DMS 273 (cell line): ENCODE results near the gene GRM4.
"Not testable (repeated sequence)": the region's sequence is repeated elsewhere in the genome, so short reads cannot be mapped to it uniquely, and the experiment has no call there.

ENCODE experiments used
- DNase-seq: peaks from one replicate; lab custom pipeline; 2025; ENCODE audit not compliant: unreplicated experiment; lab: John Stamatoyannopoulos, UW

The GRM4 gene

GRCh38 chr6:34047913-34048867 lies 97.7 kb downstream of the GRM4 start:
- DNase-seq = no peak

GRCh38 chr6:34046617-34047016 lies 99.3 kb downstream of the GRM4 start:
- no peak for DNase-seq

GRCh38 chr6:34045771-34046170 lies 100.1 kb downstream of the GRM4 start:
- DNase-seq = no peak

GRCh38 chr6:34044945-34045595 lies 100.8 kb downstream of the GRM4 start:
- no peak for DNase-seq

- no peak for DNase-seq
These were observed 102.5 kb downstream of the GRM4 start for GRCh38 chr6:34043359-34043758.

- not testable (repeated sequence) for DNase-seq
These were observed 103.9 kb downstream of the GRM4 start for GRCh38 chr6:34041998-34042397.

- no peak for DNase-seq
These were observed 104.5 kb downstream of the GRM4 start for GRCh38 chr6:34041385-34041784.

GRCh38 chr6:34039943-34040342 lies 105.9 kb downstream of the GRM4 start:
- no peak for DNase-seq

GRCh38 chr6:34037151-34037550 lies 108.7 kb downstream of the GRM4 start:
- DNase-seq = no peak

- DNase-seq = no peak
These were observed 109.4 kb downstream of the GRM4 start for GRCh38 chr6:34036357-34037069.

GRCh38 chr6:34035704-34036356 lies 110.1 kb downstream of the GRM4 start:
- no peak for DNase-seq

GRCh38 chr6:34035161-34035560 lies 110.7 kb downstream of the GRM4 start:
- DNase-seq = no peak

- DNase-seq = no peak
These were observed 113.0 kb downstream of the GRM4 start for GRCh38 chr6:34032856-34033255.

GRCh38 chr6:34031625-34032383 lies 114.1 kb downstream of the GRM4 start:
- no peak for DNase-seq

- no peak for DNase-seq
These were observed 114.9 kb downstream of the GRM4 start for GRCh38 chr6:34030831-34031624.

GRCh38 chr6:34029489-34030280 lies 116.2 kb downstream of the GRM4 start:
- no peak for DNase-seq

- no peak for DNase-seq
These were observed 117.1 kb downstream of the GRM4 start for GRCh38 chr6:34028691-34029360.

GRCh38 chr6:34027939-34028441 lies 117.9 kb downstream of the GRM4 start:
- no peak for DNase-seq
